ENCODE results near the gene URAD. TPM values are rescaled to one million over a fixed set of nuclear protein-coding genes. Genes with fewer than 3 reads are reported as not detected.

URAD gene
- total RNA-seq, 1 donor from 2014 or later, result not detected

DNA sequence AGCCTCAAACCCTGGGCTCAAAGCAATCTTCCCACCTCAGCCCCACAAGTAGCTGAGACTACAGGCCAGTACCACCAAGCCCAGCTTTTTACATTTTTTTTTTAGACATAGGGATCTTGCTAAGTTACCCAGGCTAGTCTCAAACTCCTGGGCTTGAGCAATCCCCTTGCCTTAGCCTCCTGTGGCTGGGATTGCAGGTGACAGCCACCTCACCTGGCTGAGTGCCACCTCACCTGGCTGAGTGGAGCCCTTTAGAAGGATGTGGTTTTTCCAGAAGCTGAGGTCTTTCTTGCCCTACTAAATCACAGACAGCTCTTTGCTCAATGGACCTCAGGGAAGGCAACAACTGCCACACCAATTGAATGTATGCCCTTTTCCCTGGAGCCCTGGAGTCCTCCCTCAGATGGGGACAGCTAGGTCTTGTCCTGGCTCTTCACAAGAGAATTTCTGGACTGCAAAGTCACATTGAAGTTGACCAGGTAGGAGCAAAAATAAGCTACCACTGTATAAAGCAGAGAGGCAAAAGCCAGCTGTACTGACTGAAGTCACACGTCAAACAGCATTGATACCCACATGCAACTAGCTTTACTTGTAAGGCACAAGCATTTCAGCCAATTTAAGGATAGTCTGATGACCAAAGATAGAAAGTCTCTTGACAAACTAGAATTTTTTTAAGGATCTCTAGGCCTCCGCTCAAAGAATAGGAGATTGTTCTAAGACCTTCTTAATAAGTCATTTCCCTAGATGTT is 54.7 kb downstream of the URAD start:
- Histone ChIP-seq H3K4me1 (ENCODE audit: insufficient read depth, low read length) (no peaks in the 10 kb centered on the region), H3K27ac (ENCODE audit: low read depth, low read length) (no peak overlapping the region), H3K9ac (ENCODE audit: low read length) (no peak overlapping the region), H3K4me3 (ENCODE audit: insufficient read depth, low read depth, low read length) (no peak overlapping the region), H3K79me2 (ENCODE audit: insufficient read depth, low read length) (no peaks in the 10 kb centered on the region), H3K27me3 (ENCODE audit: insufficient read depth, low read length) (peaks cover 24% of the 10 kb centered on the region), H4K20me1 (ENCODE audit: insufficient read depth, low read length) (no peaks in the 10 kb centered on the region), H3K36me3 (ENCODE audit: insufficient read depth, low read length) (no peaks in the 10 kb centered on the region), H3K4me2 (ENCODE audit: low read length) (no peak overlapping the region), H3K9me3 (ENCODE audit: insufficient read depth, low read depth, low read length) (no peaks in the 10 kb centered on the region), H2AFZ (ENCODE audit: low read depth, low read length) (no peak overlapping the region)
- Mint-ChIP-seq H3K27ac (ENCODE audit: unreplicated experiment) (no peak overlapping the region), H3K9me3 (ENCODE audit: unreplicated experiment) (peaks cover 19% of the 10 kb centered on the region), H3K27me3 (ENCODE audit: low read depth, unreplicated experiment) (peaks cover 52% of the 10 kb centered on the region), H3K4me3 (ENCODE audit: unreplicated experiment) (no peak overlapping the region), H3K36me3 (ENCODE audit: low read depth, unreplicated experiment) (no peaks in the 10 kb centered on the region), H3K4me1 (ENCODE audit: low read depth, unreplicated experiment) (no peaks in the 10 kb centered on the region)
- no peak for DNase-seq (ENCODE audit: low read depth)
- TF ChIP-seq, protein P1, sequence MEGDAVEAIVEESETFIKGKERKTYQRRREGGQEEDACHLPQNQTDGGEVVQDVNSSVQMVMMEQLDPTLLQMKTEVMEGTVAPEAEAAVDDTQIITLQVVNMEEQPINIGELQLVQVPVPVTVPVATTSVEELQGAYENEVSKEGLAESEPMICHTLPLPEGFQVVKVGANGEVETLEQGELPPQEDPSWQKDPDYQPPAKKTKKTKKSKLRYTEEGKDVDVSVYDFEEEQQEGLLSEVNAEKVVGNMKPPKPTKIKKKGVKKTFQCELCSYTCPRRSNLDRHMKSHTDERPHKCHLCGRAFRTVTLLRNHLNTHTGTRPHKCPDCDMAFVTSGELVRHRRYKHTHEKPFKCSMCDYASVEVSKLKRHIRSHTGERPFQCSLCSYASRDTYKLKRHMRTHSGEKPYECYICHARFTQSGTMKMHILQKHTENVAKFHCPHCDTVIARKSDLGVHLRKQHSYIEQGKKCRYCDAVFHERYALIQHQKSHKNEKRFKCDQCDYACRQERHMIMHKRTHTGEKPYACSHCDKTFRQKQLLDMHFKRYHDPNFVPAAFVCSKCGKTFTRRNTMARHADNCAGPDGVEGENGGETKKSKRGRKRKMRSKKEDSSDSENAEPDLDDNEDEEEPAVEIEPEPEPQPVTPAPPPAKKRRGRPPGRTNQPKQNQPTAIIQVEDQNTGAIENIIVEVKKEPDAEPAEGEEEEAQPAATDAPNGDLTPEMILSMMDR (IDR thresholded peaks at IDR 0.05; ENCODE audit: insufficient read depth, low read depth, low read length), result no peak
- TF ChIP-seq EZH2 (IDR thresholded peaks at IDR 0.05; ENCODE audit: insufficient read depth, low read length), result no peak
- FAIRE-seq, result no peak

DNA sequence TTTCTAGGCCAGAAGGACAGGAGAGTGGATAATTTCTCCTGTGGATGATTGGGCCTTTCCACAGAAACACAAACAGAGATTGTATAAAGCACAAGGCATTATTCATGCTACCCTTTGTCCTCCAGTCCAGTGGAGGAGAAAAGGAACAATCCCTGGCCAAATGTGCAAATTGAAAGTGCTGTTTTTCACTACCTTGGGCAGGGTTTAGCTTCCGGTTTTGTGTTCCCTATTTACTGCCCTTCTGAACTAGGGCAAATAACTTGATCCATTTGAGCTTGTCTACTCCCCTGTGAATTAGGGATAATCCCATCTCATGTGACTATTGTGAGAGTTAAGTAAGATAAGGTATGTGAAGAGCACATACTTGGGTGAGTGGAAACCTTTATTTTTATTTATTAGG is 55.4 kb downstream of the URAD start:
- no peak overlapping the region for H3K27ac Mint-ChIP-seq (ENCODE audit: unreplicated experiment)
- Histone ChIP-seq H3K27ac (ENCODE audit: low read depth, low read length) (no peak overlapping the region), H4K20me1 (ENCODE audit: insufficient read depth, low read length) (no peaks in the 10 kb centered on the region), H3K4me1 (ENCODE audit: insufficient read depth, low read length) (no peaks in the 10 kb centered on the region), H3K79me2 (ENCODE audit: insufficient read depth, low read length) (no peaks in the 10 kb centered on the region), H3K4me3 (ENCODE audit: insufficient read depth, low read depth, low read length) (no peak overlapping the region), H3K9ac (ENCODE audit: low read length) (no peak overlapping the region), H3K9me3 (ENCODE audit: insufficient read depth, low read depth, low read length) (no peaks in the 10 kb centered on the region), H3K27me3 (ENCODE audit: insufficient read depth, low read length) (peaks cover 30% of the 10 kb centered on the region), H2AFZ (ENCODE audit: low read depth, low read length) (no peak overlapping the region), H3K36me3 (ENCODE audit: insufficient read depth, low read length) (no peaks in the 10 kb centered on the region), H3K4me2 (ENCODE audit: low read length) (no peak overlapping the region)
- no peak for FAIRE-seq
- H3K36me3 Mint-ChIP-seq (ENCODE audit: low read depth, unreplicated experiment), result no peaks in the 10 kb centered on the region
- H3K4me3 Mint-ChIP-seq (ENCODE audit: unreplicated experiment), result no peak overlapping the region
- peaks cover 58% of the 10 kb centered on the region for H3K27me3 Mint-ChIP-seq (ENCODE audit: low read depth, unreplicated experiment)
- peaks cover 19% of the 10 kb centered on the region for H3K9me3 Mint-ChIP-seq (ENCODE audit: unreplicated experiment)
- H3K4me1 Mint-ChIP-seq (ENCODE audit: low read depth, unreplicated experiment), result no peaks in the 10 kb centered on the region
- no peak for TF ChIP-seq EZH2 (IDR thresholded peaks at IDR 0.05; ENCODE audit: insufficient read depth, low read length)
- TF ChIP-seq, protein P1 (IDR thresholded peaks at IDR 0.05; ENCODE audit: insufficient read depth, low read depth, low read length), result no peak
- no peak for DNase-seq (ENCODE audit: low read depth)

GRCh38 chr13:27929868-27930267 is 58.6 kb downstream of the URAD start:
- no peaks in the 10 kb centered on the region for H3K79me2 ChIP-seq (ENCODE audit: insufficient read depth, low read length)
- H3K9me3 Mint-ChIP-seq (ENCODE audit: unreplicated experiment), result peaks cover 39% of the 10 kb centered on the region
- no peaks in the 10 kb centered on the region for H3K36me3 Mint-ChIP-seq (ENCODE audit: low read depth, unreplicated experiment)
- no peaks in the 10 kb centered on the region for H4K20me1 ChIP-seq (ENCODE audit: insufficient read depth, low read length)
- FAIRE-seq, result no peak
- H3K4me3 ChIP-seq (ENCODE audit: insufficient read depth, low read depth, low read length), result no peak overlapping the region
- no peaks in the 10 kb centered on the region for H3K9me3 ChIP-seq (ENCODE audit: insufficient read depth, low read depth, low read length)
- peaks cover 62% of the 10 kb centered on the region for H3K27me3 ChIP-seq (ENCODE audit: insufficient read depth, low read length)
- H3K9ac ChIP-seq (ENCODE audit: low read length), result no peak overlapping the region
- peaks cover 82% of the 10 kb centered on the region for H3K27me3 Mint-ChIP-seq (ENCODE audit: low read depth, unreplicated experiment)
- no peak overlapping the region for H2AFZ ChIP-seq (ENCODE audit: low read depth, low read length)
- H3K4me1 ChIP-seq (ENCODE audit: insufficient read depth, low read length), result no peaks in the 10 kb centered on the region
- H3K27ac ChIP-seq (ENCODE audit: low read depth, low read length), result no peak overlapping the region
- DNase-seq (ENCODE audit: low read depth), result no peak
- H3K36me3 ChIP-seq (ENCODE audit: insufficient read depth, low read length), result no peaks in the 10 kb centered on the region
- H3K27ac Mint-ChIP-seq (ENCODE audit: unreplicated experiment), result no peak overlapping the region
- no peak for TF ChIP-seq EZH2 (IDR thresholded peaks at IDR 0.05; ENCODE audit: insufficient read depth, low read length)
- TF ChIP-seq, protein P1 (IDR thresholded peaks at IDR 0.05; ENCODE audit: insufficient read depth, low read depth, low read length), result no peak
- no peaks in the 10 kb centered on the region for H3K4me1 Mint-ChIP-seq (ENCODE audit: low read depth, unreplicated experiment)
- no peak overlapping the region for H3K4me3 Mint-ChIP-seq (ENCODE audit: unreplicated experiment)
- no peak overlapping the region for H3K4me2 ChIP-seq (ENCODE audit: low read length)
